Testis (tissue), 2 donors: Measurements from ENCODE around the gene KCNJ16.

Experiments used
- POLR2A ChIP-seq: fragments of 450-650 bp; IDR thresholded peaks from one replicate; pipeline ENCODE4 v1.6.1; 2017; ENCODE audit warnings: antibody characterized with exemption, mild to moderate bottlenecking, moderate library complexity
- TF ChIP-seq, protein P1 (sequence below), 3 experiments: fragments of 450-650 bp in 2 of 3; fragments of 200-600 bp in 1 of 3; sonication (generic) in 1 of 3; IDR thresholded peaks; one replicate each; pipeline ENCODE4 v1.5.1; 2016 to 2019; ENCODE audit warnings: antibody characterized with exemption in 3 of 3, mild to moderate bottlenecking in 2 of 3, moderate library complexity in 1 of 3

DNA sequence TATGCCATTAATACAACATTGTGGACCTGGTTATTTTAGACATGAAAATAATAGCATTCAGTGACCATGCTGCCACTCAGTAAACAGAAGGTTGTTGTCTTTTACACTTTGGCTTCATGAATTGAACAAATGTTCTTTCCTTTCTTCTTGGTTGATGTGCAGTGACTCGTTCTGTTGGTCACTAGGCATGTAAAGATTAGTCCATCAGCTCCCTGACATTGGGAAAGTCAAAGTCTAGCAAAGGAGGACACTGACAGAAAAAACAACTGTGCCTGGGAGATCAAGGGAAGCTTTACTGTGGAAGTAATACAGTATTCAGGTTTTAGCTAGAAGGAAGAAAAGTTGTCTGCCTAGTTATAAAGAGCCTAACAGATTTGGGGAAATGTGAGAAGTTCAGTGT is 6.9 kb downstream of the KCNJ16 start:
- TF ChIP-seq, protein P1, sequence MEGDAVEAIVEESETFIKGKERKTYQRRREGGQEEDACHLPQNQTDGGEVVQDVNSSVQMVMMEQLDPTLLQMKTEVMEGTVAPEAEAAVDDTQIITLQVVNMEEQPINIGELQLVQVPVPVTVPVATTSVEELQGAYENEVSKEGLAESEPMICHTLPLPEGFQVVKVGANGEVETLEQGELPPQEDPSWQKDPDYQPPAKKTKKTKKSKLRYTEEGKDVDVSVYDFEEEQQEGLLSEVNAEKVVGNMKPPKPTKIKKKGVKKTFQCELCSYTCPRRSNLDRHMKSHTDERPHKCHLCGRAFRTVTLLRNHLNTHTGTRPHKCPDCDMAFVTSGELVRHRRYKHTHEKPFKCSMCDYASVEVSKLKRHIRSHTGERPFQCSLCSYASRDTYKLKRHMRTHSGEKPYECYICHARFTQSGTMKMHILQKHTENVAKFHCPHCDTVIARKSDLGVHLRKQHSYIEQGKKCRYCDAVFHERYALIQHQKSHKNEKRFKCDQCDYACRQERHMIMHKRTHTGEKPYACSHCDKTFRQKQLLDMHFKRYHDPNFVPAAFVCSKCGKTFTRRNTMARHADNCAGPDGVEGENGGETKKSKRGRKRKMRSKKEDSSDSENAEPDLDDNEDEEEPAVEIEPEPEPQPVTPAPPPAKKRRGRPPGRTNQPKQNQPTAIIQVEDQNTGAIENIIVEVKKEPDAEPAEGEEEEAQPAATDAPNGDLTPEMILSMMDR (IDR thresholded peaks at IDR 0.05): no peak
- TF ChIP-seq POLR2A: no peak
